ENCODE data around the gene POLR3A. TPM values are rescaled to one million over a fixed set of nuclear protein-coding genes. Genes with fewer than 3 reads are reported as not detected.
A peak's percentile ranks its signal among the peaks of the same experiment; 100 is the strongest.

POLR3A gene
- total RNA-seq, 2 experiments from 2014 or later, result 16.3 to 21.5 TPM

GRCh38 chr10:78033387-78033636 is 4.0 kb upstream of the POLR3A start:
- Histone ChIP-seq H3K9me3 (ENCODE audit: low read length) (no peaks in the 10 kb centered on the region), H2AFZ (ENCODE audit: low read length) (peak overlapping the region; percentile 79), H4K20me1 (ENCODE audit: insufficient read depth, low read length) (peaks cover 42% of the 10 kb centered on the region), H3K4me3 (ENCODE audit: low read depth, low read length, poor library complexity, severe bottlenecking) (peak overlapping the region; percentile 85), H3K36me3 (ENCODE audit: insufficient read depth, low read length) (peaks cover 44% of the 10 kb centered on the region), H3K79me2 (ENCODE audit: insufficient read depth, low read depth, low read length) (peaks cover 57% of the 10 kb centered on the region), H3K27ac (ENCODE audit: low read depth, low read length, poor library complexity, severe bottlenecking) (peak overlapping the region; percentile 56), H3K4me1 (ENCODE audit: insufficient read depth, low read length, poor library complexity, severe bottlenecking) (peaks cover 48% of the 10 kb centered on the region), H3K4me2 (ENCODE audit: low read length) (peak overlapping the region; percentile 61), H3K9me2 (ENCODE audit: insufficient read depth, low read length) (no peaks in the 10 kb centered on the region)
- no peak for DNase-seq (ENCODE audit: low spot score)
- ChIA-PET CTCF (ENCODE audit: unreplicated experiment) (no interaction called here), POLR2A (interaction anchor here (1.2 kb wide), 1 partner anchor 43 kb away, joined by 3 read pairs; no protein-coding TSS in a partner anchor)
- BruUV-seq (replicated peaks), result no TSS peak
- TF ChIP-seq CTCF (conservative IDR thresholded peaks at IDR 0.05; ENCODE audit: low read length), result no peak
- no peak for TF ChIP-seq EZH2phosphoT487 (IDR thresholded peaks at IDR 0.05; ENCODE audit: borderline replicate concordance, low read depth, low read length)
- intact Hi-C loops (cut with micrococcal nuclease; ENCODE audit: unreplicated experiment), result loop anchor here (5.0 kb wide), 1 partner anchor 1104 kb away; no protein-coding TSS in a partner anchor

GRCh38 chr10:78028438-78029268 is 662 bp downstream of the POLR3A start:
- Histone ChIP-seq H3K4me2 (ENCODE audit: low read length) (peak overlapping the region; percentile 98), H3K79me2 (ENCODE audit: insufficient read depth, low read depth, low read length) (peaks cover 26% of the 10 kb centered on the region), H3K9me3 (ENCODE audit: low read length) (no peaks in the 10 kb centered on the region), H3K4me3 (ENCODE audit: low read depth, low read length, poor library complexity, severe bottlenecking) (peak overlapping the region; percentile 99), H3K9me2 (ENCODE audit: insufficient read depth, low read length) (no peaks in the 10 kb centered on the region), H3K4me1 (ENCODE audit: insufficient read depth, low read length, poor library complexity, severe bottlenecking) (peaks cover 19% of the 10 kb centered on the region), H2AFZ (ENCODE audit: low read length) (peak overlapping the region; percentile 96; the same call in 1 of the 2 replicates), H4K20me1 (ENCODE audit: insufficient read depth, low read length) (peaks cover 9% of the 10 kb centered on the region), H3K27ac (ENCODE audit: low read depth, low read length, poor library complexity, severe bottlenecking) (peak overlapping the region; percentile 70), H3K36me3 (ENCODE audit: insufficient read depth, low read length) (peaks cover 44% of the 10 kb centered on the region)
- peak; percentile 15 for DNase-seq (ENCODE audit: low spot score)
- no TSS peak for BruUV-seq (replicated peaks)
- ChIA-PET POLR2A (interaction anchor here (0.8 to 2.0 kb wide), 2 partner anchors 15 to 17 kb away, joined by 3 to 4 read pairs; no protein-coding TSS in a partner anchor), CTCF (ENCODE audit: unreplicated experiment) (no interaction called here)
- intact Hi-C loops (cut with micrococcal nuclease; ENCODE audit: unreplicated experiment), result loop anchor here (10.0 kb wide), 1 partner anchor 184 kb away; no protein-coding TSS in a partner anchor
- TF ChIP-seq CTCF (conservative IDR thresholded peaks at IDR 0.05; ENCODE audit: low read length), result peak; percentile 37; the same call in 1 of the 2 replicates
- TF ChIP-seq EZH2phosphoT487 (IDR thresholded peaks at IDR 0.05; ENCODE audit: borderline replicate concordance, low read depth, low read length), result no peak

All from OCI-LY7 (cell line).